HG02938 (cell line): Measurements from ENCODE around the gene TOM1L2.
"Not testable (repeated sequence)": the region's sequence is repeated elsewhere in the genome, so short reads cannot be mapped to it uniquely, and the experiment has no call there.

Source experiments
- ATAC-seq: cut with Tn5 transposase; IDR thresholded peaks from one replicate; pipeline ENCODE4 v1.9.1; 2021; ENCODE audit warnings: mild to moderate bottlenecking, moderate library complexity; ENCODE audit not compliant: unreplicated experiment

TOM1L2 gene

DNA sequence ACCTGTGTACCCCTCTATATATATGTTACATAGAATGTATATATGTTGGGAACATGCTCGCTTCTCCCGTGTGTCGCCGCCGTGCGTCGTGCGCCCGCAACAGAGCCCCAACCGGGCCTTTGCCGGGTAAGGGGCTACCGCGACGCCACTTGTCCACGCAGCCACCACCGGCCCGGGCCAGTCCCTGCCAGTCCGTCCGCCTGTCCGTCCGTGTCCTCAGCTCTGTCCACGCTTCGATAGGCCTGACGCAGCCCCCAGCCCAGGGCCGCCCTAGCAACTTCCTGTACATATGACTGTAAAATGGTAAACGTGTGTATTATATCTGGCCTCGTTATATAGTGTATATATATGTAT lies 161.3 kb downstream of the TOM1L2 start:
- ATAC-seq: no peak

DNA sequence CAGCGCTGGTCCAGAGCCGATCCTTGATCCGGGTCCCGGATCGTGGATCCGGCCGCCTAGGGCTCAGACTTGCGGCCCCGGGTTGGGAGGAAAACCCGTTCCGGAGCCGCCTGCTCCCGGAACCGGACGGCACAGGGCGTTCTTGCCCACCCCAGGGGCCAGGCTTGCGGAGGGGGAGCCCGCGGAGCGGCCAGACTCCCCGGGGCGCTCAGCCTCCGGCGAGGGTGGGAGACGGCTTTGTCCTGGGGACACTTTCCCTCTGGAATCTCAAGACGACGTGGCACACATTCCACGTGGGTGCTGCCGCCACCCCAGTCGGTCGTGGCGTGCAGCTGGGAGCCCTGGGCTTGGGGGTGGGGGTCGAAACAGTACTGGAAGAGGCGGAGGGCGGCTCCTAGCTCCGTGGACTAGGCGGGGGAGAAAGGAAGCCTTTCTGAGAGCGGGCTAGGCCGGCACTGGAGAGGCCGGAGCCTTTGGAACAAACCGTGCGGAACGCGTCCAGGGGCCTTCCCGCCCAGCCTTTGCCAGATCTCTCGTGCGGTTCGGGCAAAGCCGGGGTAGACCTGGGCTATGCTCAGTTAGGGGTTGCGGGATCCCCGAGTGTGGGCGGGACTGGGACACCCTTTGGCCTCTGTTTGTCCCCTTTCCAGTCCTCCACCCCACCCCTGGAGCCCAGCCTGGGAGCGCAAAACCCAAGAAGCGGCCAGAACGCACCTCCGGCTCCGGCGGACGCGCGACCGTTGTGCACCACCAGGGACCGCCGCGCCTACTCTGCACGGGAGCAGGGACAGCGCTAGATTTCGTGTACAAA lies 161.9 kb downstream of the TOM1L2 start:
- ATAC-seq: no peak

DNA sequence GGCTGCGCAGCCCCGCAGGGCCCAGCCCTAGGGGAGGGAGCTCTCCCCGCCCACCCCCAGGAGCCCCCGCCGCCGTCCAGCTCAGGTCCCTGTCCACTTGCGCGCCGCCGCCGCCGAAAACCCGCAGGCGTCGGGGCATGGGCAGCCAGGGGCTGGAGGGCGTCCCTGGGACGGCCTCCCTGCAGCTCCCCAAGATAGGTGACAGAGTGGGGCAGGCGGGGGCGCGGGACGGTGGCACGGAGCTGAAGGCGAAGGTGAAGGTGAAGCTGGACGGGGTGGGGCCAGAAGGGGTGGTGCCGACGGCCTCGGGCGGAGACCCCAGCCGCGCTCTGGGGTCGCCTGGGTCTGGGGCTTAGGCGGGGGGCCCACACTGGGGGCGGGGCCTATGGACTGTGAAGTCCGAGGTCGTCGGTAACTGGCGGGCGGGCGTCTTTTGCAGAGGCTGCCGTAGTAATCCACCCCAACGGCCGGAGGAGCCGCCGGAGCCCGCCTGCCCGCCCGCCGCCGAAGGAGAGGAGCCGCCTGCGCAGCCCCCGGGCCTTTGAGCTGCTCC lies 162.6 kb downstream of the TOM1L2 start:
- ATAC-seq: no peak

DNA sequence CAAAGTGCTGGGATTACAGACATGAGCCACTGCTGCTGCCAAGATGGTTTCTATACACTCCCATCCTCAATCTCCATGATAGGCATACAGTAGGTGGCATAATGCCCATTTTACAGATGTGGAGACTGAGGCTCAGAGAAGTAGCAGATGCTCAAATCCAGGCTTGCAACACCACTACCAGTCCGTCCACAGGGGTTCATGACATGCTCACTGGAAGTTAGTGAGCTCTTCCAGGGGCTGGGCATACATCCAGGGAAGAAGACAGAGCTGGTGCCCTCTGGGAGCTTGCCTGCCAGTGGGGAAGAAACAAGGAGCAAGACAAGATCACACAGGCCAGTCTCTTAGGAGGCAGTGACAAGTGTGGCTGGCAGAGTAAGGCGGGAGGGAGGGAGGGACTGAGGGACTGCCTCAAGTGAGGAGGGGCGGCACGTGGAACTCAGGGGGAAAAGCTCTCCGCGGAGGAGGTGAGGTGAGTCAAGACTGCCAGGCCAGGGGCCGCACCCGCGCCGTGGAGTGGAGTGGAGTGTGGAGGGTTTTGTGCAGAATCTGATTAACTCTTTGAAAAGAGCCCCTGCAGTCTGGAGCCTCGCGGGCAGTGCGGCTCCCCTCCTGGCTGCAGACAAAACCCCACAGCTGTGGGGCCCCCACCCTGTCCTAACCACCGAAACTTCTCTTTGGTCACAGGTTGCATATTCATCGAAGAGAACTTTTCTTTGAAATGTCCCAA lies 163.3 kb downstream of the TOM1L2 start:
- no peak for ATAC-seq

DNA sequence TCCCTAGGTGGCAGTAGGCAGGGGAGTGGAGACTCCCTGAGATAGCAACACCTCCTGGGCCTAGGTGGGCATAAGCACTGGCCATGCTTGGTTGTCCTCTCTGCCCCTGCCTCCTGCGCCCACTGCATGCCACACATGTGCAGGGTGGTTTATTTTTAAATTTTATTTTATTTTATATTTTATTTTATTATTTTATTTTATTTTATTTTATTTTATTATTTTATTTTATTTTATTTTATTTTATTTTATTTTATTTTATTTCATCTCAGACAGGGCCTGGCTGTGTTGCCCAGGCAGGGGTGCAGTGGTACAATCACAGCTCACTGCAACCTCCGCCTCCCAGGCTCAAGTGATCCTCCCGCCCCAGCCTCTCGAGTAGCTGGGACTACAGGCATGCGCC lies 164.0 kb downstream of the TOM1L2 start:
- ATAC-seq: not testable (repeated sequence)

DNA sequence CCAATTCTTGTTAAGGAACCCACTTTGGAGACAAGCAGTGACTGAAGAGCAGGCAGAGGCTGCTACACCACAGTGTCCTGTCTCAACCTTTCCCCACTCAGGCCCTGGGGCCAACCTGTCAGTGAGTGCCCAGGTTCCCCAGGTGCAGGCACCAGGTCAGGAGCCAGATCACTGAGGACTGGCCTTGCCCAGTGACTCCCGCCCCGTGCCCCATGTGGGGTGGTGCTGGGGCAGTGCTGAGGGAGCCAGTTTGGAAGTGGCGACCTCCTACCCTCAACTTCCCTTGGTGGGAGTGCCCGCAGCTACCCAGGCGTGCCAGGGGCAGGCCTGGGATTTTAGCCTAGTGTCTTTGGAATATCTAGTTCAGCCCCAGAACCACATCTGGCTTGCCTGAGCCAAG lies 164.8 kb downstream of the TOM1L2 start:
- no peak for ATAC-seq

DNA sequence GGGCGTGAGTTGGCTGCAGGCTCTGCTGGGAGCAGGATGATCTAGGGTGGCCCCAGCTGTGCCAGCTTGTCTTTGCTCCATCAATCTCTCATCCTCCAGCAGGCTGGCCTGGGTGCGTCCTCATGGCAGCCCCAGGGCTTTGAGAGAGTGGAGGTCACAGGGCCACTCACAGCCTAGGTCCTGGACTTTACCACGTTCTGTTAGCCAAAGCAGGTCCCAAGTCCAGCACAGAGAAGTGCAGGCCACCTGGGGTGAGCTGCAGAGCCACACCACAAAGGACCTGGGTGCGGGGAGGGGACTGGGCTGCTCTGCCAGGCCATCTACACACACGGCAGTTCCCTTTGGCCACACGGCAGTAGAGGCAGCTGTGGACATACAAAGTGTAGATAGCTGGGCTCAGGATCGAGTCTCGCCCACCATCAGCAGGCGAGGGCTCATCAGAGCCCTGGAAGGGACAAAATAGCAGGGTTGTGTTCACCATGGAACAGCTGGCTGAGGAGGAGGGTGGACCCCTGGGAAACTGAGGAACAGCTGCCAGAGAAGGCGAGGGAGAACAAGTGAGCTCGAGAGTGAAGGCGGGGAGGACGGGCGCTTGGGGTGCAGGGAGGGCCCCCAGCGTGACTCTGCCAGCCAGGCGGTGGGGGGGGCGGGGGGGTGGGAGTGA lies 165.5 kb downstream of the TOM1L2 start:
- ATAC-seq: no peak

DNA sequence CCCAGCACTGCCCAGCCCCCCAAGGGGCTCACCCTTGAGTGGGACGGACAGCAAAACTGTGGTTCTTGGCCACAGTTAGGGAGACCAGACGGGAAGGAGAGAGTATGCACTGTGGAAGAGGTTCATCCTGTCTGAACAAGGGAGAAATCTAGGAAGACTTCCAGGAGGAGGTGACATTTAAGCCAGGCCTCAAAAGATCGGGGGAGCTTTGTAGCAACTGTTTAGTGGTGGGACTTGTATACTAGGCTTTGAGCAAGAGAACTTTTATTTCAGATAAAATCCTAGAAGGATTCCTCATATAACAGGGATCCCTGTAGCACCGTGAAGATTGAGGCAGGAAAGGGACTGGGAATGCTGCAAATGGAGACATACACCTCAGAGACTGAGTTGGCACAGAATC lies 166.2 kb downstream of the TOM1L2 start:
- ATAC-seq: no peak

DNA sequence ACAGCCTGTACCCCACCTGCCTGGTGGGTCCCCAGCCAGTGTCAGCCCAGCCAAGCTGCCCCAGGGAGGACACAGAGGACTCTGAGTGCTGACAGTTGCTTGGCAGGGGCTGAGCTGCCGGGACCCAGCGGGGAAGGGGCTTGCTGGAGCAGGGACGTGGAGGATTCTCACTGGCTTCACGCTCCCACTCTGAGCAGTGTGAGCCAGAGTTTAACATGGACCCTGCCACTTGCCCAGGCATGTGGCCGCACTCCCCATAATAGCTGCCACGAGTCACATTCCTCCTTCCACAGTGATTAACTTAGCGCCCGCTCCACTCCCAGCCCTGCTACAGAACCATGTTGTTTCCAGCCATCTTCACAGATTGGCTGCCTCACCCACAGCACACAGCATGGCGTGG lies 166.6 kb downstream of the TOM1L2 start:
- ATAC-seq: no peak

DNA sequence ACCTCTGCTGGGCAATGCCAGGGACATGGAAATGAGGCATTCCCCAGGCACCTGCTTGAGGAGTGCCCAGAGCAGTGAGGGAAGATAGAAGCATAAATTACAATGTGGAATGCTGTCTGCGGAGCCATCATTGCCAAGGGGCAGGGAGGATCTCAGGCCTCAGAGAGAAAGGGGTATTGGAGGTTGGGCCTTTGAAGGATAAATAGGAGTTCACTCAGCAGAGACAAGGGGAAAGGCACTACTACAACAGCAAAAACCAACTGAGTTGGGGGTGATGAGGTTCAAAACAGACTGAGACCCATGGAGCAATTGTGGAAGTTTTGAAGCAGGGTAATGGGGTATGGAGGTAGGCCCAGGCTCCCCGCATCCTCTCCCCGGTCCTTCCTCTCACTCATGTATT lies 168.2 kb downstream of the TOM1L2 start:
- ATAC-seq: no peak

DNA sequence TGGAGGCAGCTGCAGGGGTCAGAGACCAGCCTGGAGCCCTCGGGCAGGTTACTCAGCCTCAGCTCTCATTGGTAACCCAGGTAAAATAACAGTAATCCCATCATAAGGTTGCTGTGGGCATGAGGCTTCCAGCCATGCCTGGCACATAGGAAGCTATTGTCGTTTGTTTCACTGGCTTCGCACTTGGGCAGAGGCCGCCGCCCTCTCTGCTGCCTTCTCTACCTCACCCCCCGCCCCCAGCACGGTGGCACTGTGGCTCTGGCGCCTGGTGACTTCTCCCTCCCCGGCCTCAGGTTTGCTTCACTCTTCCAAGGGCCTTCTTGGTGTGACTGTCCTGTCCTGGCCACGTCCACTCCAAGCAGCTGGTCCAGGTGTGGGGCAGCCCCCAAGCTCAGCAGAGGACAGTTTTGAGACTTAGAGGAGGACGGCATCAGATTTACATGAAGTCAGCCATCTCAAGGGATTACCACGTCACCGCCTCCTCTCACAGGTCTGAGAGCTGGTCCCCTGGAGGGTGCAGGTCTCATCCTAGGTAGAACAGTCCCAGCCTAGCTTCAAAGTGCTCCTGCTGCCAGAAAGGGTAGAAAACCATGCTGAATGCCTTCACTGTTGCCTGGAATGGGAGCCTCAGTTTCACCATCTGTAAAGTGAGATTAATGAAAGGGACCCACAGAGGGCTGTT lies 170.3 kb downstream of the TOM1L2 start:
- no peak for ATAC-seq

DNA sequence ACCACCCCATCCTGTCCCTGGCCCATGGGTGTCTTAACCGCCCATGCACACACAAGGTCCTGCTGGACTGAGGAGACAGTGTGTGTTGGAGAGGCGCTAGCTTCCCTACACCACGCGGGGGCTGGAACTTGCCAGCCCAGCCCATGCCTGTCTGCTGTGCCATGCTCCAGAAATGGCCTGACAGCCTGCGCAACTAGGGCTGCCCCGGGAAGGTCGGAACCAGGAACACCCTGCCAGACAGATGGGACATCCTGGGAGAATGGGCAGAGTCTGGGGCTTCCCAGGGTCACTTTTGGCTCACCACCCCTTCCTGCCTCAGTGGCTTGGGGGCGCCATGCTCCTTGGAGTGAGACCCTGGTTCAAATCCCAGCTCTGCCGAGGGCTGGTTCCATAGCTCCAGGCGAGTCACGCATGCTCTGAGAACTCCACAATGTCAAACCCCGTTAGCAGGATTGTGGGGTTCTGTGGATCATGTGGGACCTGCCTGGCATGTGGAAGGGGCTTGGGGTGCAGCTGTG lies 171.6 kb downstream of the TOM1L2 start:
- ATAC-seq: no peak

DNA sequence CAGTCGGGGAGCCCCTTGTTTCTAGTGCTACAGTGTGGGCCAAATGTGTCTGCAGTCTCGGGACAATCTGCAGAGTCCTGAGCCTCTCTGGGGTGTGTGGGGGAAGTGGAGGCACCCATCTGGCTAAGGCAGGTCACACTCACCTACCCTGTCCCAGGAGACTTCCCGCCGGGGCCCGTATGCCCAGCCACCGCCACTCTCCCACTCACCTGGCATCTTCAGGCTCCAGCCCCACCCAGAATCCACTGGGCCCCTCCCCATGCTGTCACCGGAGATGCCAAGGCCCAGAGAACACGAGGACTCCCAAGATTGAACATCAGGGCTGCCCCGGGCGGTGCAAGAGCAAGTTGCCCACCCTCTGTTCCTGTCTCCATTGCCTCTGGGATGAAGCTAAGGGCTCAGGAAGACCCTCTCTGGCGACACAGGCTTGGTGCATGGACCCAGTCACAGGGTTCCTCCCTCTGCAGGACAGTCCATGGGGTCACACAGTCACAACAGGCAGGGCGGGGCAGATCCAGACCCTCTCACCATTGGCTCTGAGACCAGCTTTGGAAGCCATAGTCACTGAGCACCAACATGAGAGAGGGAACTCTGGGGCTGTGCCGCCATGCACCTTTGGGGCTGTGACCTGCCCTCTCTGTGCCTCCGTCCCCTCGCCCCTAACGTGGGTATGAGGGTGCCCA lies 173.5 kb downstream of the TOM1L2 start:
- ATAC-seq: no peak

DNA sequence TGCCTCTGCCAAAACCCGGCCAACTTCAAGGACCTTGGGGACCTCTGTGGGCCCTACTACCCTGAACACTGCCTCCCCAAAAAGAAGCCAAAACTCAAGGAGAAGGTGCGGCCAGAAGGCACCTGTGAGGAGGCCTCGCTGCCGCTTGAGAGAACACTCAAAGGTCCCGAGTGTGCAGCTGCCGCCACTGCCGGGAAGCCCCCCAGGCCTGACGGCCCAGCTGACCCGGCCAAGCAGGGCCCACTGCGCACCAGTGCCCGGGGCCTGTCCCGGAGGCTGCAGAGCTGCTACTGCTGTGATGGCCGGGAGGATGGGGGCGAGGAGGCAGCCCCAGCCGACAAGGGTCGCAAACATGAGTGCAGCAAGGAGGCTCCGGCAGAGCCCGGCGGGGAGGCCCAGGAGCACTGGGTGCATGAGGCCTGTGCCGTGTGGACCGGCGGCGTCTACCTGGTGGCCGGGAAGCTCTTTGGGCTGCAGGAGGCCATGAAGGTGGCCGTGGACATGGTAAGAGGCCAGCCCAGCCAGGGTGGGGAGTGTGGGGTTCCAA lies 174.1 kb downstream of the TOM1L2 start:
- ATAC-seq: no peak

DNA sequence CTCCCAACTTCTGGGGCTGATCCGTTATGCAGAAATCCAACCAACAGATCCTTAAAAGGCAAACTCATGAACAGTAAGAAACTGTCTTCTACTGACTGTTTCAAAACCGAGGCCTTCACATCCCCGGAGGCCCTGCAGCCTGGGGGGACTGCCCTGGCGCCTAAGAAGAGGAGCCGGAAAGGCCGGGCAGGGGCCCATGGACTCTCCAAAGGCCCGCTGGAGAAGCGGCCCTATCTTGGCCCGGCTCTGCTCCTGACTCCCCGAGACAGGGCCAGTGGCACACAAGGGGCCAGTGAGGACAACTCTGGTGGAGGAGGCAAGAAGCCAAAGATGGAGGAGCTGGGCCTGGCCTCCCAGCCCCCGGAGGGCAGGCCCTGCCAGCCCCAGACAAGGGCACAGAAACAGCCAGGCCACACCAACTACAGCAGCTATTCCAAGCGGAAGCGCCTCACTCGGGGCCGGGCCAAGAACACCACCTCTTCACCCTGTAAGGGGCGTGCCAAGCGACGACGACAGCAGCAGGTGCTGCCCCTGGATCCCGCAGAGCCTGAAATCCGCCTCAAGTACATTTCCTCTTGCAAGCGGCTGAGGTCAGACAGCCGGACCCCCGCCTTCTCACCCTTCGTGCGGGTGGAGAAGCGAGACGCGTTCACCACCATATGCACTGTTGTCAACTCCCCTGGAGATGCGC lies 174.9 kb downstream of the TOM1L2 start:
- ATAC-seq: no peak

DNA sequence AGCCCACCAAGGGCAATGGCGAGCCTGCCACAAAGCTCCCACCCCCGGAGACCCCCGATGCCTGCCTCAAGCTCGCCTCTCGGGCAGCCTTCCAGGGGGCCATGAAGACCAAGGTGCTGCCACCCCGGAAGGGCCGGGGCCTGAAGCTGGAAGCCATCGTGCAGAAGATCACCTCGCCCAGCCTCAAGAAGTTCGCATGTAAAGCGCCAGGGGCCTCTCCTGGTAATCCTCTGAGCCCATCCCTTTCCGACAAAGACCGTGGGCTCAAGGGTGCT lies 175.5 kb downstream of the TOM1L2 start:
- no peak for ATAC-seq

DNA sequence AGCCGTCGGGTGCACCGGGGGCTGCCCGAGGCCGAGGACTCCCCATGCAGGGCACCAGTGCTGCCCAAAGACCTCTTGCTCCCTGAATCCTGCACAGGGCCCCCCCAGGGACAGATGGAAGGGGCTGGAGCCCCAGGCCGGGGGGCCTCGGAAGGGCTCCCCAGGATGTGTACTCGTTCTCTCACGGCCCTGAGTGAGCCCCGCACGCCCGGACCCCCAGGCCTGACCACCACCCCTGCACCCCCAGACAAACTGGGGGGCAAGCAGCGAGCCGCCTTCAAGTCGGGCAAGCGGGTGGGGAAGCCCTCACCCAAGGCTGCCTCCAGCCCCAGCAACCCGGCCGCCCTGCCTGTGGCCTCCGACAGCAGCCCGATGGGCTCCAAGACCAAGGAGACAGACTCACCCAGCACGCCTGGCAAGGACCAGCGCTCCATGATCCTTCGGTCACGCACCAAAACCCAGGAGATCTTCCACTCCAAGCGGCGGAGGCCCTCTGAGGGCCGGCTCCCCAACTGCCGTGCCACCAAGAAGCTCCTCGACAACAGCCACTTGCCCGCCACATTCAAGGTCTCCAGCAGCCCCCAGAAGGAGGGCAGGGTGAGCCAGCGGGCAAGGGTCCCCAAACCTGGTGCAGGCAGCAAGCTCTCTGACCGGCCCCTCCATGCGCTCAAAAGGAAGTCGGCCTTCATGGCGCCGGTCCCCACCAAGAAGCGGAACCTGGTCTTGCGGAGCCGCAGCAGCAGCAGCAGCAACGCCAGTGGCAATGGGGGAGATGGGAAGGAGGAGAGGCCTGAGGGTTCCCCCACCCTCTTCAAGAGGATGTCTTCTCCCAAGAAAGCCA lies 176.0 kb downstream of the TOM1L2 start:
- ATAC-seq: no peak

DNA sequence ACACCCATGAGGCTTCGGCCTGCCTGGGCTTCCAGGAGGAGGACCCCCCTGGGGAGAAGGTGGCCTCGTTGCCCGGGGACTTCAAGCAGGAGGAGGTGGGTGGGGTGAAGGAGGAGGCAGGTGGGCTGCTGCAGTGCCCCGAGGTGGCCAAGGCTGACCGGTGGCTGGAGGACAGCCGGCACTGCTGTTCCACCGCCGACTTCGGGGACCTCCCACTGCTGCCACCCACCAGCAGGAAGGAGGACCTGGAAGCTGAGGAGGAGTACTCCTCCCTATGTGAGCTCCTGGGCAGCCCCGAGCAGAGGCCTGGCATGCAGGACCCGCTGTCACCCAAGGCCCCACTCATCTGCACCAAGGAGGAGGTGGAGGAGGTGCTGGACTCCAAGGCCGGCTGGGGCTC lies 176.9 kb downstream of the TOM1L2 start:
- ATAC-seq: no peak

DNA sequence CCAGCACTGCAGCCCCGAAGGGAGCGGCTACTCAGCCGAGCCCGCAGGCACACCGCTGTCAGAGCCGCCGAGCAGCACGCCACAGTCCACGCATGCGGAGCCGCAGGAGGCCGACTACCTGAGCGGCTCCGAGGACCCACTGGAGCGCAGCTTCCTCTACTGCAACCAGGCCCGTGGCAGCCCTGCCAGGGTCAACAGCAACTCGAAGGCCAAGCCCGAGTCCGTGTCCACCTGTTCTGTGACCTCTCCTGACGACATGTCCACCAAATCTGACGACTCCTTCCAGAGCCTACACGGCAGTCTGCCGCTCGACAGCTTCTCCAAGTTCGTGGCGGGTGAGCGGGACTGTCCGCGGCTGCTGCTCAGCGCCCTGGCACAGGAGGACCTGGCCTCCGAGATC lies 177.8 kb downstream of the TOM1L2 start:
- ATAC-seq: no peak
